Inflammatory macrophage treated with lipopolysaccharide for 4 hours (primary cell): ENCODE measurements around the gene NDUFB7.
"Not testable (repeated sequence)": the region's sequence is repeated elsewhere in the genome, so short reads cannot be mapped to it uniquely, and the experiment has no call there.

Source experiments
- DNase-seq: peaks from one replicate; pipeline ENCODE4 v3.0.0-alpha.2; 2020

NDUFB7 gene

GRCh38 chr19:14571695-14572490, at the start of gene NDUFB7:
Gene NDUFB7, minus strand, starts transcription at chr19:14572066. Its CDS starts 66 bp downstream, at chr19:14572000.
- peak; percentile 96 for DNase-seq

- no peak for DNase-seq
Measured at GRCh38 chr19:14619404-14619803, 47.5 kb upstream of the NDUFB7 start.

DNA sequence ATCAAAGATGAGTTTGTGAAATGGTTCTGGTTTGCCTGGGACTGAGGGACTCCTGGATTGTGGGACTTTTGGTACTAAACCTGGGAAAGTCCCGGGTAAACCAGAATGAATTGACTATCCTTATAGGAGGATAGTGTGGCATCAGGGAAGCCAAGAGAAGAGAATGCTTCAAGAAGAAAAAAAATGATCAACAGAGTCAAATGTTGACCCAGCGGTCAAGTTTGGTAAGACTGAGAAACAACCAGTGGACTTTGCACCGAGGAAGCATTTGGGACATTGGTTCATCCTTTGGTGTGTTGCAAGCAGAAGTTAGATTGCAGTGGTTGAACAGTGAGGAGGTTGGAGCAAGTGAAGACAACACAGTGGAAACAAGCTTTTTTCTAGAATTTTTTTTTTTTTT, 44.5 kb upstream of the NDUFB7 start:
- peak; percentile 91 for DNase-seq

GRCh38 chr19:14615623-14616022, 43.8 kb upstream of the NDUFB7 start:
- no peak for DNase-seq

GRCh38 chr19:14614099-14614412, 42.2 kb upstream of the NDUFB7 start:
- DNase-seq = peak; percentile 96

- DNase-seq = not testable (repeated sequence)
Measured at GRCh38 chr19:14613399-14614098, 41.7 kb upstream of the NDUFB7 start.

DNA sequence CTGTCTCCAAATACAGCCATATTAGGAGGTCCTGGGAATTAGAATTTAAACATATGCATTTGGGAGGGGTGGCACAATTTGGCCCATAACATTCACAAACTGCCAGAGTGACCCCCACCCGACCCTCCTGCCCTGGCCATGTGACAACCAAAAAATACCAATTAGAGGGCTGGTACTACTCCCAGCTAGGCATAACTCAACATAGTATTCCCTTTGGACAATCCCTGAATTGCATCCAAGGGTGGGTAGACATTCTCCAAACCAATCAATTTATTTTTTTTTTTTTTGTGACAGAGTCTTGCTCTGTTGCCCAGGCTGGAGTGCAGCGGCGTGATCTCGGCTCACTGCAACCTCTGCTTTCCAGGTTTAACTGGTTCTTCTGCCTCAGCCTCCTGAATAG, 40.8 kb upstream of the NDUFB7 start:
- no peak for DNase-seq

- DNase-seq = not testable (repeated sequence)
Measured at GRCh38 chr19:14612242-14612641, 40.4 kb upstream of the NDUFB7 start.

GRCh38 chr19:14611051-14611450, 39.2 kb upstream of the NDUFB7 start:
- DNase-seq = no peak

GRCh38 chr19:14606627-14607026, 34.8 kb upstream of the NDUFB7 start:
- no peak for DNase-seq

- no peak for DNase-seq
Measured at GRCh38 chr19:14603990-14604387, 32.1 kb upstream of the NDUFB7 start.

- no peak for DNase-seq
Measured at GRCh38 chr19:14599548-14600147, 27.8 kb upstream of the NDUFB7 start.

DNA sequence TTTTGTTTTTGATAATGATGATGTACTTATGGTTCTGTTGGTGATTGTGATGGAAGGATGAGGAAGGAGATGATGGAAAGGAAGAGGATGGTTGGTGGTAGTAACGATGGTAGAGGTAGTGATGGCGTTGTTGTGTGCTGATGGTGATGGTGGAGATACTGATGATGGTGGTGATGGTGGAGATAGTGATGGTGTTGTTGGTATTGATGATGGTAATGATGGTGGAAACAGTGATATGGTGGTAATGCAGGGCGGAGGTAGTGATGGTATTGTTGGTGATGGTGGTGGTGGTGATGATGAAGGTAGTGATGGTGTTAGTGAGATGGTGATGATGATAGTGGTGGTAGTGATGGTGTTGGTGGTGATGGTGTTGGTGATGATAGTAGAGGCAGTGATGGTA, 23.7 kb upstream of the NDUFB7 start:
- DNase-seq = no peak

DNA sequence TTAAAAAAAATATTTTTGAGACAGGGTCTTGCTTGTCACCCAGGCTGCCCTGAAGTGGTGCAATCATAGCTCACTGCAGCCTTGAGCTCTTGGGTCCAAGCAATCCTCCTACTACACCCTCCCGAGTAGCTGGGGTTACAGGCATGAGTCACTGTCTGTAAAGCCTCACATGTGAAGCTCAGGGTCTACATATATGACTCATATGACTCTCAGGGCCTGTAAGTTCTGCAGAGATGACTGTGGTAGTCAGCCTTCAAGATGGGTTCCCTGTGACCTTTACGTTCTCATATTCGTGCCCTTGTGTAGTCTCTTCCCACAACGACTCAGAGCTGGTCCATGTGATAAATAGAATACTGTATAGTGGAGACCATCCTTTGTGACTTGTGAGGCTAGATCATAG, 17.6 kb upstream of the NDUFB7 start:
- peak; percentile 70 for DNase-seq

- peak; percentile 85 for DNase-seq
Measured at GRCh38 chr19:14585187-14585586, 13.3 kb upstream of the NDUFB7 start.

GRCh38 chr19:14584372-14584771, 12.5 kb upstream of the NDUFB7 start:
- DNase-seq = not testable (repeated sequence)

GRCh38 chr19:14582894-14583340, 11.1 kb upstream of the NDUFB7 start, which contains the start of gene CLEC17A:
Gene CLEC17A, plus strand, starts transcription at chr19:14583084. Its CDS starts 77 bp downstream, at chr19:14583161.
- peak; percentile 61 for DNase-seq

DNA sequence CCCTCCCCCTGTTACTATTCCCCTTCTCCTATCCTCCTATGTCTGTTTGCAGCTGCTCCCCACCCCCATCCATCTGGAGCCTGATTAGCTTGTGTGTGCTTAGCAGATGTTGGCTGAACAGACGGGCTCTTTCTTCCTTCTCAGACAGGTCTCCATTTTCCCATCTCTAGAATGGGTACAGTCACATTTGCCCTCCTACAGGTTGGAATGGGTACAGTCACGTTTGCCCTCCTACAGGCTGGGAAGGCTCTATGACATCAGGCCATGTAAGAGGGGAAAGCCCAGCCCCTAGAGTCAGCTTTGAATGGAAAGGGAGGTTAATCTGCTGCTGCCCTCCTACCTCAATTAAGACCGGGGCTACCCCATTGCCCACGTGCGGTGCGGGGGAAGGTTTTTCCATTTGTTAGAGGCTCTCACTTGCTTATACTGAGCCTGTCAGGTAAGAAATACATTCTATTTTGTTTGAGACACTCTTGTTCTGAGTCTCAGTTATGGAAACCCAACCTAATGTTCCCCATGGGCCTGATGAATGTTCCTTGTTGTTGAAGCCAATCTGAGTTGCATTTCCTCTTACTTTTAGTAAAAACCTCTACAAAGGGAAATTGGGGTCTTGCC, 8.9 kb upstream of the NDUFB7 start:
- DNase-seq = peak; percentile 41

DNA sequence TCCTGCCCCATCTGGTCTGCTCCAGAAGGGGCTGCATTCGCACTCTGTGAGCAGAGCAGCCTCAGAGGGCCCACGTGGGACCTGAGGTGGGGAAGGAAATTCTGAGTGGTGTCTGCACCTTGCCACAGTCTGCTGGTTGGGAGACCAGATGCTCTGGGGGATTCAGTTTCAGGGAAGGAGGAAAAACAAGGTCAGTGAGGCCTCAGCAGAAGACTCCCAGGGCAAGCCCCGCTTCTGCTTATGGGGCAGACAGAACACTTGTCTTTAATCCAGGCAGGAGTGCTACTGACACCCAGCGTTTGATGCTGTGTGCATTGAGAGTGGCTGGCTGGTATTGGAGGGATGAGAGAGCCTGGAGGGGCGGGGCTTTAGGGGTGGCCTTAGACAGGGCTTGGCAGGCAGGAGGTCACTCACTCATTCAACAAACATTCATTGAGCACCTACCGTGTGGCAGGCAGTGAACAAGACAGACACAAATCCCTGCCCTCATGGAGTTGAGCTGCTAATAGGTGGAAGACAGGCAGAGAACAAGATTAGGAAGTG, 6.1 kb upstream of the NDUFB7 start:
- no peak for DNase-seq

GRCh38 chr19:14577264-14577663, 5.4 kb upstream of the NDUFB7 start:
- DNase-seq = no peak

- no peak for DNase-seq
Measured at GRCh38 chr19:14576363-14576762, 4.5 kb upstream of the NDUFB7 start.

- no peak for DNase-seq
Measured at GRCh38 chr19:14575428-14575980, 3.6 kb upstream of the NDUFB7 start.
